C4-2B (cell line): ENCODE data around the gene COL28A1.

Experiments
- H3K27ac ChIP-seq: fragments of 450-650 bp; 2 replicates; pipeline ENCODE4 v1.5.1; 2017
- ZFX ChIP-seq: fragments of 450-650 bp; IDR thresholded peaks from 2 replicates; pipeline ENCODE4 v1.6.1; 2017
- TF ChIP-seq, protein P1 (sequence below): fragments of 450-650 bp; conservative IDR thresholded peaks from 2 replicates; pipeline ENCODE4 v1.5.1; 2017; ENCODE audit warnings: mild to moderate bottlenecking

The COL28A1 gene

DNA sequence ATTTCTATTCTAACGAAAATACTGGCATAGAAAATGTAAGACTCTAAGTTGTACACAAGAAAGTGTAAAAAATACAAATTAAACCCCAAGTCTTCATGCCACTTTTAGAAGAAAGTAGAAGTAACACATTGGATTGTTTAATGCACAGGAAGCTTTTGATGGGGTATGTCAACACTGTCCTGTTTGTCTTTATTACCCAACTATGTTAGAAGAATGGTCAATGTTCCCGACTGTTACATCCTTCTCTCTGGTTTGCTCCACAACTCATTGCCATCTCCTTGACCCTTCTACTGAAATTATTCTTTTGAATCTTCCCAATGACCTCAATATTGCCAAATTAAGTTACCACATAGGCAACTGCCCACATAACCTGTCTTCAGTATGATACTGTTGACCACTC is 35.8 kb downstream of the COL28A1 start:
- H3K27ac ChIP-seq: no peak overlapping the region
- TF ChIP-seq, protein P1, sequence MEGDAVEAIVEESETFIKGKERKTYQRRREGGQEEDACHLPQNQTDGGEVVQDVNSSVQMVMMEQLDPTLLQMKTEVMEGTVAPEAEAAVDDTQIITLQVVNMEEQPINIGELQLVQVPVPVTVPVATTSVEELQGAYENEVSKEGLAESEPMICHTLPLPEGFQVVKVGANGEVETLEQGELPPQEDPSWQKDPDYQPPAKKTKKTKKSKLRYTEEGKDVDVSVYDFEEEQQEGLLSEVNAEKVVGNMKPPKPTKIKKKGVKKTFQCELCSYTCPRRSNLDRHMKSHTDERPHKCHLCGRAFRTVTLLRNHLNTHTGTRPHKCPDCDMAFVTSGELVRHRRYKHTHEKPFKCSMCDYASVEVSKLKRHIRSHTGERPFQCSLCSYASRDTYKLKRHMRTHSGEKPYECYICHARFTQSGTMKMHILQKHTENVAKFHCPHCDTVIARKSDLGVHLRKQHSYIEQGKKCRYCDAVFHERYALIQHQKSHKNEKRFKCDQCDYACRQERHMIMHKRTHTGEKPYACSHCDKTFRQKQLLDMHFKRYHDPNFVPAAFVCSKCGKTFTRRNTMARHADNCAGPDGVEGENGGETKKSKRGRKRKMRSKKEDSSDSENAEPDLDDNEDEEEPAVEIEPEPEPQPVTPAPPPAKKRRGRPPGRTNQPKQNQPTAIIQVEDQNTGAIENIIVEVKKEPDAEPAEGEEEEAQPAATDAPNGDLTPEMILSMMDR: no peak
- no peak for TF ChIP-seq ZFX

DNA sequence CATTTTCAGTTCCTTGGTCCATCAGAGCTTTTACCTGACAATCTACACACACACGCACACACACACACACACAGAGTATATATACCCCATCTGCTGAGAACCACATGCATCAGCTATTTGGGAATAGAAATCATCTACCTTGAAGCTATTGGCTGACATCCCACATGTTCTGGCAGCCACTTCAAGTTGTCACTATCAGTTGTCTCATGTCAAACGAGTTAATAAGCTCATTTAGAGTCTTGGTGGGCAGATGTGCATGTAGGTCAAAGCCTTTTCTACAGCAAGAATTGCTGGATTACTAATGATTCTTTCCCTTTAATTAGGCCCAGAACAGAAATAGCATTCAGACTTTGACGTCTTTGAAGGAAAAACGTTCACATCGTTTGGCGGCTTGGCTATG is 36.8 kb downstream of the COL28A1 start:
- no peak for TF ChIP-seq ZFX
- TF ChIP-seq, protein P1: no peak
- H3K27ac ChIP-seq: no peak overlapping the region

DNA sequence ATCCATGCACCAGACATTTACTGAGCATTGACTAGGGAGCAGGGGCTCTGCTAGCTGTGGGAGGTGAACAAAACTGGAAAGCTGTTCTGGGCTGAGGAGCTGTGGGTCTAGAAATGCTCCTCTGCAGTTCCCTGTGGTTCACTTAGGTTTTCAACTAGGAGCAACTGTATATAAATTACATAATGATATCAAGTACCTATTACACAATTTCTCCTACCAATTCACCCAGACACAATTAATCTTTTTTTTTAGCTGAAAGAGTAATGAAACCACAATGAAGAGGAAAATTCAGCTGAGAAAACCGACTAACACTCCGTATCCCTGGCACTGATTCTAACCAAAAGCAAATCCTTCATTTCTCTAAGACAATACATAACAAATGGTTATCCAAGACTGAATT is 39.4 kb downstream of the COL28A1 start:
- no peak overlapping the region for H3K27ac ChIP-seq
- no peak for TF ChIP-seq ZFX

DNA sequence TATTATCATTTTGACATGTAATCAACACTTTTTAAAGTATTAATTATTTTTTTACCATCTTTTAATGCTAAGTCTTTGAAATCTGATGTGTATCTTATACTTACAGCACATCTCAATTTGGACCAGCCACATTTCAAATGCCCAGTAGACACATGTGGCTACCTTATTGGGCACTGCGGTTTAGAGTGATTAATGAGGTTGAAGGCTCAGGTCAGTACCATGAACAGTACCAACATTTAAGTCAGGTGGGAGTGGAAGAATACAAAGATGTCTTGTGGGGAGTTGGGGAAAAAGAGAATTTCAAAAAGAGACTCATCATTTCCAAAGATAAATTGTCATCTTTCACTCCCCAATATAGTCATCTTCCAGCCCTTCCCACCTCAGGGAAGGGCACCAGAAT is 40.5 kb downstream of the COL28A1 start:
- H3K27ac ChIP-seq: no peak overlapping the region
- TF ChIP-seq ZFX: no peak
- TF ChIP-seq, protein P1: no peak

DNA sequence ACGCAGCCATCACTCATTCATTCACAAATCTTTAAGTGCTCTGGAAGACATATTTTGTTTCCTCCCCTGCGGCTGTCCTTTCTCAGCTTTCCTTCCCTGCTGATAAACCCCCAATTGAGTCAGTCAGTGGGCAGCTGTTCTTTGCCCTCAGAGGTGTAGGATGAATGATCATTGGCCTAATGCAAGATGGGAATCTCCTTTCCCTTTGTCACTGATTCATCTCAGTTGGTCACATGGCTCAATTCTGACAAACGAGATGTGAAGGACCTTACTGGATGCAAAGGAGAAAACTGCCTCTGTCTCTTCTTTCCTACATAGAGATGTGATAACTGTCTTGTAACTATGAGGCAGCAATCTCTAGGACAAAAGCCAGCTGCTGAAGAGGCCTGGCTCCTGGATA is 44.6 kb downstream of the COL28A1 start:
- TF ChIP-seq, protein P1: no peak
- no peak for TF ChIP-seq ZFX
- H3K27ac ChIP-seq: no peak overlapping the region

DNA sequence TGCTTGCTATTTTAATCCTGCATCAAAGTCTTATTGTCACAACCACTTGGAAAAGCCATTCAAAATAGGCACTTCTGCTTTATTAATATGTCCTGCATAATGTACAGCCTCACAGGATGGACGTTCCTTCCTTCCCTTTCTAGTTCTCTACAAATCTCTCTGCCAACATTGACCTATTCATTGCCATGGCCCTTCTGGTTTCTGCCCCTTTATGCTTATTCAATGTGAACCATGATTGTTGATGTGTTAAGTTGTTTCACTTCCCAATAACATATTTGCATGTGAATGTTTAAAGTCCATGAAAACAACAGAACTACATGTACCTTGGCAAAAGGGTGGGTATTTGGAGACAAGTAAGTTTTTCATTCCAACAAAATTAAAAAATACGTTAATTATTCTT is 45.7 kb downstream of the COL28A1 start:
- TF ChIP-seq, protein P1: no peak
- TF ChIP-seq ZFX: no peak
- H3K27ac ChIP-seq: no peak overlapping the region

DNA sequence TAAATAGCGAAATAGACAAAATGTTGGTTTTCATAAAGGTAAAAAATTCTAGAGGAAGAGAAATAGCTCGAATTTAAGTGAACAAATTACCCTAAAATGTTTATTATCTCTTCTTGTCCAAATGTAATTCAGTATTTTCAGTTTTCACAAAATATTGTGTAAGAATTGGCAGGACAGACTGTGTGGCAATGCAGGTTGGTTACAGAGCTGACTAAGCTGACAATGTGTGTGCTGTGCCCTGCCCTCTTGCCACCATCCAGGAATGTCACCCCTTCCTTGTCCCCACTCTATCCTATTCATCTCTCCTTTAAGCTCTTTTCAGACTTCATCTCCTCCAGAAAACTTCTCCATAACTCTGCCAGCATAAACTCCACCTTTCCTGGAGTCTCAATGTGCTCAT is 46.1 kb downstream of the COL28A1 start:
- TF ChIP-seq, protein P1: no peak
- TF ChIP-seq ZFX: no peak
- H3K27ac ChIP-seq: no peak overlapping the region

DNA sequence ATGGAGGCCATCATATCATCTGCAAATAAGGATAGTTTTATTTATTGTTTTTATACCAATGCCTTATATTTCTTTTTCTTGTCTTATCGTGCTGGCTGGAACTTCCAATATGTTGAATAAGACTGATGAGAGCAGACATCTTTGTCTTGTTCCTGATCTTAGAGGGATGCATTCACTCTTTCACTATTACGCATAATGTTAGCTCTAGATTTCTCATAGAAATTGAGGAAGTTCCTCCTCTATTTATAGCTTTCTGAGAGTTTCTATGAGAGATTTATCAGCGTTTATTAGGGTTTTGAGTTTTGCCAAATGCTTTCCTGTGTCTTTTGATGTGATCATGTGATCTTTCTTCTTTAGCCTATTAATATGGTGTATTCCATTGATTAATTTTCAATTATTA is 49.3 kb downstream of the COL28A1 start:
- H3K27ac ChIP-seq: no peak overlapping the region
- no peak for TF ChIP-seq ZFX
- TF ChIP-seq, protein P1: no peak
